Endothelial cell of umbilical vein (primary cell): ENCODE data around the gene SNX19. TPM values are rescaled to one million over a fixed set of nuclear protein-coding genes. Genes with fewer than 3 reads are reported as not detected.
A peak's percentile ranks its signal among the peaks of the same experiment; 100 is the strongest.

Experiments
- BruUV-seq: library from RNA; stranded (reverse); fragments of 400-500 nt; replicated peaks from 2 replicates; lab custom pipeline; 2021; lab: Mats Ljungman, UMichigan
- CTCF ChIA-PET: fragments of 300-600, 350-600 bp; sonication (Branson Sonifier 250); formaldehyde crosslinking; loops from one replicate; lab custom pipeline; 2021; ENCODE audit warnings: antibody characterized with exemption, inconsistent platforms; lab: Charles Lee
- POLR2A ChIA-PET: fragments of 300-600, 350-600 bp; sonication (Branson Sonifier 250); formaldehyde crosslinking; loops from one replicate; lab custom pipeline; 2021; ENCODE audit warnings: antibody characterized with exemption, inconsistent platforms; lab: Charles Lee
- DNase-seq: peaks from one replicate; pipeline ENCODE4 v3.0.0-alpha.2; 2011; ENCODE audit warnings: low read depth, low spot score
- FAIRE-seq: peaks from 2 replicates; lab custom pipeline; 2011; peaks lifted over from hg19 to GRCh38; lab: Jason Lieb, UNC
- H2AFZ ChIP-seq: 2 replicates; pipeline ENCODE4 v1.6.0; 2012; ENCODE audit warnings: low read depth, low read length, control low read depth, inconsistent platforms
- H3K27ac ChIP-seq: 2 replicates; pipeline ENCODE4 v1.5.1; 2011; ENCODE audit warnings: low read depth, mild to moderate bottlenecking, control low read depth, low read length, moderate library complexity; ENCODE audit not compliant: insufficient read depth
- H3K27me3 ChIP-seq, 2 experiments: 2 replicates each; pipeline versions ENCODE4 v1.6.0 to v1.6.1; 2011; ENCODE audit warnings: low read length in 2 of 2, mixed read lengths in 1 of 2; ENCODE audit not compliant: control insufficient read depth in 2 of 2, insufficient read depth in 2 of 2
- H3K36me3 ChIP-seq, 2 experiments: 2 replicates in 1 of 2; 3 replicates in 1 of 2; pipeline ENCODE4 v1.5.1; 2011; ENCODE audit warnings: low read length in 2 of 2, mild to moderate bottlenecking in 1 of 2, moderate library complexity in 1 of 2; ENCODE audit not compliant: control insufficient read depth in 2 of 2, insufficient read depth in 2 of 2; ENCODE audit errors: extremely low read depth in 1 of 2
- H3K4me1 ChIP-seq: 3 replicates; pipeline ENCODE4 v1.5.1; 2011; ENCODE audit warnings: mild to moderate bottlenecking, low read length; ENCODE audit not compliant: control insufficient read depth, insufficient read depth; ENCODE audit errors: extremely low read depth
- H3K4me2 ChIP-seq: 2 replicates; pipeline ENCODE4 v1.6.1; 2011; ENCODE audit warnings: low read length, control low read depth, mixed read lengths; ENCODE audit not compliant: insufficient read depth
- H3K4me3 ChIP-seq, 3 experiments: fragments of 200-600 bp in 1 of 3; sonication (generic), shearing (Covaris generic) in 1 of 3; replicated peaks in 1 of 3; 2 replicates each; pipeline ENCODE4 v1.5.1; 2011 to 2016; ENCODE audit warnings: control low read depth in 3 of 3, low read length in 3 of 3, mild to moderate bottlenecking in 2 of 3, inconsistent platforms in 1 of 3, low read depth in 1 of 3, moderate library complexity in 1 of 3; ENCODE audit not compliant: insufficient read depth in 1 of 3
- H3K79me2 ChIP-seq: 2 replicates; pipeline ENCODE4 v1.6.0; 2012; ENCODE audit warnings: low read length, inconsistent platforms; ENCODE audit not compliant: control insufficient read depth, insufficient read depth
- H3K9ac ChIP-seq: replicated peaks from 2 replicates; pipeline ENCODE3; 2011; ENCODE audit warnings: low read length, control low read depth; ENCODE audit not compliant: insufficient read depth; ENCODE audit errors: extremely low read depth
- H3K9me1 ChIP-seq: replicated peaks from 3 replicates; pipeline ENCODE4 v1.6.0; 2011; ENCODE audit warnings: mild to moderate bottlenecking, low read length; ENCODE audit not compliant: control insufficient read depth, insufficient read depth; ENCODE audit errors: extremely low read depth
- H3K9me3 ChIP-seq: replicated peaks from 2 replicates; pipeline ENCODE4 v1.5.1; 2012; ENCODE audit warnings: low read length, inconsistent platforms; ENCODE audit not compliant: control insufficient read depth, insufficient read depth
- H4K20me1 ChIP-seq: replicated peaks from 2 replicates; pipeline ENCODE3; 2011; ENCODE audit warnings: mild to moderate bottlenecking, low read length; ENCODE audit not compliant: control insufficient read depth, insufficient read depth; ENCODE audit errors: extremely low read depth
- CTCF ChIP-seq, 2 donors: IDR thresholded peaks; 1 replicate in 1 of 2; 2 replicates in 1 of 2; pipeline ENCODE4 v1.5.1; 2011; ENCODE audit warnings: low read length in 2 of 2, mild to moderate bottlenecking in 2 of 2, moderate library complexity in 2 of 2, control low read depth in 1 of 2, inconsistent platforms in 1 of 2, low read depth in 1 of 2; ENCODE audit not compliant: insufficient read depth in 1 of 2; ENCODE audit errors: extremely low read depth in 1 of 2
- EZH2 ChIP-seq: IDR thresholded peaks from 2 replicates; pipeline ENCODE4 v1.6.1; 2012; ENCODE audit warnings: borderline replicate concordance, low read depth, mild to moderate bottlenecking, moderate library complexity, low read length, inconsistent platforms; ENCODE audit not compliant: severe bottlenecking
- FOS ChIP-seq: IDR thresholded peaks from 2 replicates; pipeline ENCODE4 v1.6.1; 2011; ENCODE audit warnings: mild to moderate bottlenecking, low read length, moderate library complexity, borderline replicate concordance; ENCODE audit not compliant: insufficient read depth
- GATA2 ChIP-seq: IDR thresholded peaks from 2 replicates; pipeline ENCODE4 v1.7.0; 2011; ENCODE audit warnings: low read depth, mild to moderate bottlenecking, moderate library complexity, mixed read lengths, low read length; ENCODE audit not compliant: insufficient read length, insufficient read depth
- JUN ChIP-seq: IDR thresholded peaks from 2 replicates; pipeline ENCODE4 v1.6.1; 2011; ENCODE audit warnings: borderline replicate concordance, low read depth; ENCODE audit not compliant: insufficient read length, insufficient read depth
- MAX ChIP-seq: IDR thresholded peaks from 2 replicates; pipeline ENCODE4 v1.6.1; 2011; ENCODE audit not compliant: insufficient read depth, insufficient read length
- MYC ChIP-seq: IDR thresholded peaks from one replicate; pipeline ENCODE4 v1.6.1; 2011; ENCODE audit warnings: mild to moderate bottlenecking, low read depth, low read length
- POLR2A ChIP-seq: IDR thresholded peaks from 2 replicates; pipeline ENCODE4 v1.6.1; 2012; ENCODE audit warnings: low read depth, mild to moderate bottlenecking, control low read depth, low read length
- POLR2AphosphoS5 ChIP-seq: IDR thresholded peaks from 2 replicates; pipeline ENCODE4 v1.6.1; 2012; ENCODE audit warnings: low read depth, mild to moderate bottlenecking, control low read depth, low read length, moderate library complexity; ENCODE audit not compliant: insufficient read depth
- dilution Hi-C: fragments of 300-500 bp; cut with MboI; formaldehyde crosslinking; loops from one replicate; pipeline ENCODE4 v1.15.0; 2019; ENCODE audit warnings: low sequenced_read_pairs; ENCODE audit not compliant: extremely low pct_ligation_motif_present
- intact Hi-C: fragments of 100-400 bp; cut with micrococcal nuclease; formaldehyde crosslinking; loops from one replicate; pipeline ENCODE4 v1.10.0; 2022
- polyA plus RNA-seq, 4 experiments: library from polyadenylated mRNA; depleted of rRNA in 3 of 4; stranded (reverse) in 3 of 4; unstranded in 1 of 4; fragments of >200 nt; gene quantifications; 2 replicates each; pipeline versions ENCODE4 v1.2.1 to v1.2.3, GENCODE V29; 2011 to 2012; ENCODE audit warnings: missing spikeins in 1 of 4
- total RNA-seq: library from RNA; stranded (reverse); gene quantifications from 2 replicates; pipeline ENCODE4 v1.2.3, GENCODE V29; 2021

Gene SNX19
- total and polyA plus RNA-seq, 2 donors (not counting 3 experiments of a cell fraction or from before 2014, with no cell fraction given): 37.4 to 49.8 TPM

DNA sequence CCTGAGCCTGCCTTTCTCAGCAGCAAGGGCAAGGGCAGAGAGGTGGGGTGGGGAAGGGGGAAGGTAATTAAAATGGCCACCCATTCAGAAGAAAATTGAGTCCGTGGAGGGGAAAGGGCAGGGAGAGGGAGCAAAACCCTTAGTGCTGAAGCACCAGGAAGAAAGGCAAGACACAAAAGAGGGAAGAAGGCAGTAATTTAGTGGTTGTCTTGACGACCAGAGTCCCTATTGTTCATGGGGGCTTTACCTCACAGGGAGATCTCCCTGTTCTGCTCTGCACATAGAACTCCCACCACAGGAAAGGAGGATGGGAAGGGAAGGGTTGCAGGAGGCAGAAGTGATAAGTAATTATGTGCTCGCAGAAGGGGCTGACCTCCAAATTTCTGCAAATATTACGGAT is 23.4 kb downstream of the SNX19 start:
- Histone ChIP-seq H3K36me3 (peaks cover 3 to 6% of the 10 kb centered on the region in 2 experiments), H4K20me1 (no peaks in the 10 kb centered on the region), H3K9me1 (no peaks in the 10 kb centered on the region), H2AFZ (no peak overlapping the region), H3K4me2 (no peak overlapping the region), H3K9me3 (no peaks in the 10 kb centered on the region), H3K4me3 (no peak overlapping the region), H3K9ac (peak overlapping the region; percentile 18), H3K4me1 (peaks cover 56% of the 10 kb centered on the region), H3K27me3 (no peaks in the 10 kb centered on the region), H3K27ac (peak overlapping the region; percentile 41), H3K79me2 (no peaks in the 10 kb centered on the region)
- no TSS peak for BruUV-seq
- DNase-seq (no peak), FAIRE-seq (no peak)
- CTCF ChIA-PET: interaction anchor here (1.3 to 8.2 kb wide), 4 partner anchors 9 to 460 kb away, joined by 4 to 125 read pairs (median 57); no protein-coding TSS in a partner anchor
- POLR2A ChIA-PET: no interaction called here
- dilution Hi-C loops: no loop called here
- intact Hi-C loops: loop anchor here (10.0 kb wide), 1 partner anchor 578 kb away; the partner anchor contains the start of gene ZBTB44
- TF ChIP-seq POLR2A (no peak), MAX (no peak), JUN (no peak), CTCF (IDR thresholded peaks at IDR 0.05; ENCODE audit: extremely low read depth in 1 of 2, insufficient read depth in 1 of 2, low read depth in 1 of 2, low read length in 2 of 2) (no peak), MYC (no peak), FOS (no peak), EZH2 (no peak), POLR2AphosphoS5 (no peak), GATA2 (no peak)
